GM18909 (cell line): Measurements from ENCODE around the gene LDLRAD4.

Experiments used
- ATAC-seq: cut with Tn5 transposase; IDR thresholded peaks from one replicate; pipeline ENCODE4 v1.9.1; 2021; ENCODE audit warnings: mild to moderate bottlenecking; ENCODE audit not compliant: unreplicated experiment, poor library complexity

Gene LDLRAD4

DNA sequence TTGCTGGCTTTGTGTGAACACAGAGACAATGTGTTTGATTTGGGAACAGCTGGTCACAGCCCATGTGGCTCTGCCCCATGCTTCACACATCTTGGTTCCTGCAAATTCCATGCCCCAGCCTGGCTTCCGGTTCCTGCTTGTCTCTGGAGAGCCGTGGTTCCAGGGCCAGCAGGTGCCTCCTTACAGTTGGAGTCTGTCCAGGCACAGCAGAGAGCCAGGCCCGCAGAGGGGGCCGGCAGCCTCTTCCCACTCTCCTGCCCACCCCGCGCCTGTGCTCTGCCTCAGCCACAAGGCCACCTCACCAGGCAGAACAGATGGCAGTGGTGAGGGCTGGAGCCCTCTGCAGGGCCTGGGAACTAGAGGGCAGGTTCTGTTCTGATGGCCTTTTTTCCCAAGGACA lies 81.5 kb downstream of the LDLRAD4 start:
- ATAC-seq = no peak

DNA sequence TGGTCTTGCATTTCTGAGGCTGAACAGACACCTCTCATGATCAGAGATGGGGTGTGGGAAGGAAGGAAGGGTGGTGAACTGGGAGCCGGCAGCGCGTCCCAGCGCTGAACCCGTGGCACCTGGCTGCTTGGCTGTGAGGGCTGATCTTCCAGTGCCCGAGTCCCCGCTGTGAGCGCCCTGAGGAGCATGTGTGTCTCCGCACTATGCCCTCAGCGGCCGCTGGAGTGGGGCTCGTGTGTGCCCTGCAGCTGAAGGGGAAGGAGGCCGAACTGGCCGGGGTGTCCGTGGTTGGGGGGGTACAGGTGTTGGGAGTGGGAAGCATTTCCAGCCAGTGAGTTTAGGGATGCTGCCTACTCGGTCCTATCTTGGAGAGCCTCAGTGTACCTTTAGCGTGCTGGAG lies 82.2 kb downstream of the LDLRAD4 start:
- ATAC-seq = no peak

DNA sequence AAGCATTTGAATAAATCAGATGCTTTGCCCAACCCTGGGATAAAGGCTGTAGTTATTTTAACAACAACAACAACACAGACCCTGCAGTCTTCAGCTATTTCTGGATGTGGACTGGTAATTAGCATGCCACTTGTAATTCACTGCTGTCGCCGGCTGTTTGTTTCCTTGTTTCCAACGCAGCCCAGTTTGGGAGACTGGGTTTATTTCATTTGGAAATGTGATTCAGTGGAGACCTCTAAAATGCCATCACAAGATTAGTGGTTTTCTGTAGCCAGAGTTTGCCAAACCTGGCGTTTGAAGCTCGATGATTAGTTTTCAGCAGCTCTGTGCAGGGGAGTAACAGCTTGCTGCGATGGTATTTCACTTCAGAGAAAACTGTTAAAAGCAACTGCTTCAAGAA lies 83.5 kb downstream of the LDLRAD4 start:
- ATAC-seq = no peak

DNA sequence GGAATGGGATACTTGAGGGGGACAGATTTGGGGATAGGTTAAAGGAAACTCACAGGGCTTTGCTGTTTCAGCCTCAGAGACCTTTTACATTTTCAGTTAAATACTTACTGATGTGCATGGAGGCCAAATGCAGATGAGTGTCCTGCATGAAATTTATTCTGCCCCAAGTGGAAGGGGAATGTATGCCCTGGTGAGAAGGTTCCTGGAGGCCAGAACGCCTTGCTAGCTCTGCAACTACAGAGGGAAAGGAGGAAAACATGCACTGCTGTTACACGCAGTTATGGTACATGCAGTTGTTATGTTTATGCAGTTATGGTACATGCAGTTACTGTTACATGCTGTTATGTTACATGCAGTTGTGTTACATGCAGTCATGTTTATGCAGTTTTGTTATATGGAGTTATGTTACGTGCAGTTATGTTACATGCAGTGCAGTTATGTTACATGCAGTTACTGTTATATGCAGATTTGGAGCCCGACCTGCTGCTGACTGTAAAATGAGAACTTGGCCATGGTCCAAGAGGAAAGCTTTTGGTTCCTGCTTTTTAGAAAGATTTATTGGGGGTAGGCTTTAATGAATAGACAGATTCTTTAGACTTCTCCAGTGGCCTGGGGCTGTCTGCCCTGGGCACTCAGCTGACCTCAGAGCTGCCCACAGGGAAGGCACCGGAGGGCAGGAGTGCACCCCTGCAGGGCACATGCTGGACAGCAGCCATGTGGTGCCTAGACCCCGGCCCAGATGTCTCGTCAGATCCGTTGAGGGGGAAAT lies 84.1 kb downstream of the LDLRAD4 start:
- no peak for ATAC-seq

DNA sequence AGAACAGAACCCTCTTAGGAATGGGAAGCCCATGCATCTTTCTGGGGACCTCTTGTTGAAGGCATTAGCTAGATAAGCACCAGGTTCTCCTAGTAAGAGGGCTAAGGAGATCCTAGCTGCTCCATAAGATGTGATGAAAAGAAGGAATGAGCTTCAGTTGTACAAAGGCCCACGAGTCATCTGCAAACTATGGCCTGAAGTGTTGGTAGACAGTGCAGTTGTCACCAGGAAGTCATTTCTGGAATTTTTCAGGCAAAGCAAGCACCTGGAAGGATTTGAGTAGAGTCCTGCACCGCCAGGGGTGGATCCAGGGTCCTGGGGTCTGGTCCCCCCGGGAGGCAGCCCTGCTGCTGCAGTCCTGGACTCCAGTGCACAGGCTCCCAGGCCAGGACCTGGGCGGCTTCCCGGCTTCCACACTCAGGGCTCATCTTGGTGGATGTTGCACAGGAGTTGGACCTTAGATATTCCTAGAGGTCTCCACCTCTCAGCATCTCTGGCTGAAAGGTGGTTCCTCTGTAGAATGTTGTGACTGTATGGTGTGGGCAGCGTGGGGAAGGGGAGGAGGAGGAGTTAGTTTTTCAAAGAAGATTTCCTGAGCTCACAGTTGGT lies 85.3 kb downstream of the LDLRAD4 start:
- no peak for ATAC-seq

DNA sequence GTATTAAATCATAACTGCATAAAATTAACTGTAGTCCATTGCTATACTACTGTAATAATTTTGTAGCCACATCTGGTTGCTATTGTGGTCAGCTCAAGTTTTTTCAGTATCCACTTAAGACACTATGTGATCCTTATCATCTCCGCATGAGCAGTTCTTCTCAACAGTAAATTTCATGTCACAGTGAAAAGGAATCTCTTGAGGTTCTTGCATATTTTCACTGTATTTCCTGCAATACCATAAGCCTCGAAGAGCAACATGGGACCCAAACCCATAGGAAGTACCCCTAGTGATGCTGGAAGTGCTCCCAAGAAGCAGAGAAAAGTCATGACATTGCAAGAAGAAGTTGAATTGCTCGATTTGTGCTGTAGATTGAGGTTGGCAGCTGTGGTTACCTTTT lies 86.7 kb downstream of the LDLRAD4 start:
- no peak for ATAC-seq

DNA sequence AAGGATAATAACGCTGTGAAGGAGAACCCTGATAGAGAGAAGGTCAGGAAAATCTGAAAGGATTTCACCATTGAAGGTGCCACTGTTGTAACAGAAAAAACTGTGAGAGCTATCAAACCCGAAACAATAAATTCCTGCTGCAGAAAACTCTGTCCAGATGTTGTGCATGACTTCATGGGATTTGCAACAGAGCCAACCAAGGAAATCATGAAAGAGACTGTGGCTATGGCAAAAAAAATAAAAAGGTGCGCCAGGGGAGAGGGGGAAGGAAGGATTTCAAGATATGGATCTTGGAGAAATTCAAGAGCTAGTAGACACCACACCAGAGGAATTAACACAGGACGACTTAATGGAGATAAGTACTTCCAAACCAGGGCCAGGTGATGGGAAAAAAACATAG lies 88.0 kb downstream of the LDLRAD4 start:
- no peak for ATAC-seq

DNA sequence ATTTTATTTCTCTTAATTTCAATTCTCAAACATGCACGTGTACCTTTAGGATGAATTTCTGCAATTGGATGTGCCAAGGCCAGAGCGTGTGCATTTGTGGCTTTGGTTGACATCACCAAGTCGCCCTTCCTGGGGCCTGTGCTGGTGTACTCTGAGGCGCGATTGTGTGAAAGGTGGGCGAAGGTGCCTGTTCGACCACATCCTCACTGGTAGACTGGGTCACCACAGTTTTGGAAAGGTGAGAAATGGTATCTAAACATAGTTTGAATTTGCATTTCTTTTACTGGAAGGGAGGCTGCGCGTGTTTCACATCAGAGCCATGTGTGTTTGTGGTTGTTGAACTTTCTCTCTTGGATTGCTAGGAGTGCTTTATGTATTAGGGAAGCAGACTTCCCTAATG lies 89.8 kb downstream of the LDLRAD4 start:
- no peak for ATAC-seq

DNA sequence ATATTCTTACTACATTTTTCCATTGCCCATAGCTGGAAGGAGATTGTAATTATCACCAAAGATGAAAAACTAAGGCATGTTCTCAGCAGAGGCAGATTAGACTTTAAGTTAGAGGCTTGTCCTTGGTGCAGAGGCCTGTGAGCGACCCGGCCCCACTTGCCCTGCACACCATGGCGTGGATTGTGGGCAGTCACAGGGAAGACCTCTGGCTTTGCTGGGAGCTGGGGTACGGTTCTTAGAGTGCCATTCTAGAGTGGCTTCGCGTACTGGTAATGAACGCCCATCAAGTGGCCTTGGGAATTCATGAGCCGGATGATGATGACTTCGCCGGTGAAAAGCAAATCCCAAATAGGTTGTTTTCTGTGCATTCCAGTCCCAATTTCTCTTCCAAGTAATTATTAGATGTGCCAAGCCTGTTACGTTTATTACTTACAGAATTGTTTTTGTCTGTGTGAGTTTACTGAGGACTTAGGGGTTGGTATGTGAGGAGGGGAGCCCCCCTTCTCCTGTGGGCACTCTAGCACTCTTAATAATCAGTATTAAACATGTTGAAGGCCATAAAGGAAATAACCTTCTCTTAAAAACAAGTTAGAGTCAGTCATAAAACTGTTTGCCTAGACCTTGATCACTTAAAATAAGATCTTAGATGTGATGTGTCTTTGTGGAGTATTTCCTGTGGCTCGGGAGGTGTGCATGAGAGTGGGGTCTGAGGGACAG lies 90.6 kb downstream of the LDLRAD4 start:
- ATAC-seq = no peak

DNA sequence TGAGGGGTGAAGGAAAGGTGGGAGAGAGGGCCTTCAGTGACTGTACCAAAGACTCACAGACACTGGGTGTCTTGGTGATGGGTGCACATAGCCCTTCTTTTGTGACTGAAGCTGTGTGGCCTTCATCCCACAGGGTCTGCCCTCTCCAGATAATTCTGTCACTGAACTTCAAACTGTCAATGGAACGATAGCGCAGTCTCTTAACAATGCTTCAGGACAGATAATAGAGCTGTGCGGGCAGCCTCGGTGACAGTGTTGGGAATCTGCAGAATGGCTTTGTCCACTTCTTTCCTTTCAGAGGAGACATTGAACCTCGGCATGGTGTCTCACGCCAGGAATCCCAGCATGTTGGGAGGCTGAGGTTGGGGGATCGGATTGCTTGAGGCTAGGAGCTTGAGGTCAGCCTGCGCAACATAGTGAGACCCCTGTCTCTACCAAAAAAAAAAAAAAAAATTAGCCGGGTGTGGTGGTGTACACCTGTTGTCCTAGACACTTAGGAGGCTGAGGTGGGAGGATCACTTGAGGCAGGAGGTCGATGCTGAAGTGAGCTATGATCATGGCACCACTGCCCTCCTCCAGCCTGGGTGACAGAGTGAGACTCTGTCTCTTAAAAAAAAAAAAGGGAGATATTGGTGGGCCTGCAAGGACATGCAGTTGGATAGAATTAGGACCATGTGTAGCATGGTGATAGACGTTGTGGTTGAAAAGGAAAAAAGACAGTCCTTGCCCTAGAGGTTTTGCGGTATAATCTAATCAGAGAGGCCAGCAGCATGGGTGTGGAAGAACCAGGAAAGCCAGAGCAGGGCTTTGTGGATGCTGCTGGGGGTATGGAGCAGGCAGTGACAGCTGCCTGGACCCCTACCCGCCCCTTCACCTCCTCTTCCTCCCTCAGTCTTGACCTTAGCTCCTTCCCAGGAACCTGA lies 91.4 kb downstream of the LDLRAD4 start:
- ATAC-seq = no peak

DNA sequence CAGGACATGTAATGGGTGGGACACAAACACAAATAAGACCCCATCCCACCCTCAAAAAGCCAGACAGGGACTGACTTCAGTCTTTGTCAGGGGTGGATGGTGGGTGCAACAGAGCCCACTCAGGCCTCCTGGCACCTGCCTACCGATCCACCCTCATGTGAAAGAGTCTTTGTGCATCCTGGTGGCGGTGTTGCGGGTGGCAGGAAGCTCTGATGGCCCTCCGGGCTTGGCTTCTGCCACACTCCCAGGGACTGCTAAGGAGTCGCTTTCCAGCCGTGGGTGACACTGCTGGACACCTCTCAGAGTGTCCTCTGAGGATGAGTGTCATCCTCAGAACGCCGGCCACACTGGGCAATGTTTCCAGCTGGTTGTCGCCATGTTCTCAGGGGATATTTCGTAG lies 92.6 kb downstream of the LDLRAD4 start:
- ATAC-seq = no peak

DNA sequence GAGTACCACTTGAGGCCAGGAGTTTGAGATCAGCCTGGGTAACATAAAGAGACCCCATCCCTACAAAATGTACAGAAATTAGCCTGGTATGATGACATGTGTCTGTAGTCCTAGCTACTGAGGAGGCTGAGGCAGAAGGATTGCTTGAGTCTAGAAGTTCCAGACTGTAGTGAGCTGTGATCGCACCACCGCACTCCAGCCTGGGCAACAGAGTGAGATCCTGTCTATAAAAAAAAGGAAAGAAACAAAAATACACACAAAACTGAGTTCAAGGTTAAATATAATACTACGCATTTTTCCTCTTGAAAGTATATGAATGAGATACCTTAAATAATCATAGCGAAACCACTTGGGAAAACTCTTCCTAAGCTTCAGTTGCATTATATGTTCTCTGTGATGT lies 94.0 kb downstream of the LDLRAD4 start:
- no peak for ATAC-seq

DNA sequence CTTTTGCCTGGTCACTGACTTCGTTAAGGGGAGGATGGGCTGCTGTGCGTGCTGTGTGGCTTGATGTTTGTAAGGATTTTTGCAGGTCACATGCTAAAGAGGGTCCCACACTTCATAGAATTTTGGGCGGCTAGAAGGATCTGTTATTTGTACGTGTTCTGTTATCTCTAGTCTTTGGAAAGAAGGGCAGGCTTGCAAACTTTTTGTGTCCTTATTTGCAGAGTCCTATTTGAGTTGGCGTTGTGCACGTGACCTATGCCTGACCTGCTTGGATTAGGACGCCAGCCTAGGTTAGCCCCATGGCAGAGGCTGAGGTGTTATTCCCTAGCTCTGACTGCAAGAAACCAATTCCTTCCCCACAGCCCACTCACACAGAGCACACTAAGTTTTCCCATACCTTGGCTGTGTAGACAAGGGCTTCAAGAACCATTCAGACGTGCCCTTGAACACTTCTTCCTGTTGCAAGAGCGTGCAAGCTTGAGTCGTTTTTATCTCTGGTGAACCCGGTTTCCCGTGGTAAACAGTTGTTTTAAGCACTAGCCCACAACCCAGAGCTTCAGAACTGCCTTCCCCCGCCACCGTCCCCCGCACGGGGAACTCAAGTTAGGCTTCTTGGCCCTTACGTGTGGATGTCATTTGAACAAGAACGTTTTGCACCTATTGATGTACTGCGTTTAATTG lies 94.6 kb downstream of the LDLRAD4 start:
- ATAC-seq = no peak

DNA sequence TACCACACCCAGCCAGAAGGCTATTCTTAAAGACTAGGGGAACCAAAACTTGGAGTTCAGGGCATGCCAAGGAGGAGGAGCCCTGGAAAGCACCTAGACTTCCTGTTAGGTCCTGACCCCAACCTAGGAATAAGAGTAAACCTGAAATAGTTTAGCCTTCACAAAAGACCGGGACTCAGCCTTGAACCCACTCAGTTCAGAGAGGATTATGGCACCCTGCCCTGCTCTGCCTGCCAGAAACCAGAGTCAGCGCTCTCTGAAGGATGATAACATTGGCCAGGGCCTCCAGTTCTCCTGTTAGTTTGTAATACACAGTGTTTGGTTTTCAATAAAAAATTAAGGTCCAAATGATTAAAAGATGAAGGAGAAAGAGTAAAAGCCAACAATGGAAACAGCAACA lies 96.4 kb downstream of the LDLRAD4 start:
- ATAC-seq = no peak

DNA sequence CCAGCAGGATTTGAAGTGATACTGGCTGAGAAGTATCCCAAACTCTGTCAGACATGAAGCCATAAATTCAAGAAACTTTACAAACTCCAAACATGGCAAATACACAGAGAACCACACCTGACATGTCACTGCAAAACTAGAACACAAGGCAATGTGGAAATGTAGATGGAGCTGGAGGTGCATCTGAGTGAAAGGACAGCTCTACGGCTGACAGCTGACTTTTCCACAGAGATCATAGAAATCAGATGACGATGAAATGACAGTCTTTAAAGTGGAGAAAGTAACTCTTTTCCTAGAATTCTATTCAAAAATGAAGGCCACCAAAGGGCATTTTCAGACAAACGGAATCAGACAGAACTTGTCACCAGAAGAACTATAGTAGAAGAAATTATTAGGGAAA lies 97.5 kb downstream of the LDLRAD4 start:
- no peak for ATAC-seq

DNA sequence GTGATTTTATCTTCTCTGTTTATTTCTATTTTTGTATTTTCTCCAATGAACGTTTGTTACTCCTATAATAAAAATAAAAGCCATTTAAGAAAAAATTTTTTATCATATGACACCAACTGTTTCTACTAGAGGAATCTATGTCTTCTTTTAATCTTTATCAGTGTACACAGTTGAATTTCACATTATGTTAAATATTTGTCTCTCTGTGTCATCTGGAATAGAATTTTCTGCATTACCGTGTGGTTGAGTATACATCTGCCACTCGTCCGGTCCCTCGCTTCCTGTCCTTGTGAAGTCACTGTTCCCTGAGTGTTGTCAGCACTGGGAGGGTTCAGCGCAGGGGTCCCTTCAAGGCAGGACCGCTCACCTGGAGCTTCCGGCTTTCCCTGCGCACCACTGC lies 99.2 kb downstream of the LDLRAD4 start:
- no peak for ATAC-seq

DNA sequence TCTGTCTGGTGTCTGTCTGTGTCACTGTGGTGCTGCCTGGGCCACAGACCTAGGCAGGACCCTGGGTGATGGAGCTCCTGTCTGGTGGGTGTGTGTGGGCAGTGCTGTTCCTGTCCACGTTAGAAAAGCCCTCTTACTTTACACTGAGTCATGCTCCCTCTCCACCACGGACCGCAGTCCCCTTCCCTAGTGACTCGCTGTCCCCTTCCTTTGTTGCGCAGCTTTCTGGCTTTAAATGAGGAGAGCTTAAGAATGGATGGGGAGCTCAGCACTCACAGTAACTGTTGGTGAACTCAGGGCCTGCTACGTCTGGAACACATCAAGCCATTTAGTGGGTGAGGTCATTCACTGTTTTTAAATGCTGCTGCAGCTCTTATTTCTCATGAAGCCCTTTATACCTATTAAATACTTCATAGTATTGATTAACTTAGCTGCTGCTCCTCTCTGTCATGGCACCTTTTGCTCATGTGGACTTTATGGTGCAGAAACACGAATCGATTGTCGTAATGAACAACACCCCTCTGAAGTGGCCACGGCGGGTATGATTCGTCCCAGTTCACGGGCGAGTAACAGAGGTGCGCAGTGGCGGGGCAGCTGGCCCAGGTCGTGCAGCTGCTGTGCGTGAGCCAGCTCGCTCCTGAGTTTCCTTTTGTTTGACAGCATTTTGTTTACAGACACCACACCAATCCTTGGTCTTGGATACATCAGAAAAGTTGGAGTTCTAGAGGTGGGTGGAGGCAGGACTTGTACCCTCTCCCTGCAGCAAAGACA lies 100.4 kb downstream of the LDLRAD4 start:
- ATAC-seq = no peak

DNA sequence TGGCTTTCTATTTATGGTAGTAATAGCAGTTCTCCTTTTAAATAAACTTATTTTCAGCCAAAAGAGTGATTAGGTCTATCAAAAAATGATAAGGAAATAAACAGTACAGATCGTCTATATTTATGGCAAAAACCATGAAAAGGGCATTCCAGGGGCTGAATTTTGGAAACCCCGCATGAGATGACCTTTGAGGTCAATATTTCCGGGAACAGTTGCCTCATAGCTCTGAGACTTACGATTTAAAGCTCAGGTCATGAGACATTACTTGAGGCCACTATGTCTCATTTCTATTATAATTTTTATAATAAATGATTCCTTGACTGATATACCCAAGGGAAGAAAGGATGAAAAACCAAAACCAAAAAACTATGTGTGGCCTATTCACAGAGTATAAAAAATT lies 101.1 kb downstream of the LDLRAD4 start:
- no peak for ATAC-seq

DNA sequence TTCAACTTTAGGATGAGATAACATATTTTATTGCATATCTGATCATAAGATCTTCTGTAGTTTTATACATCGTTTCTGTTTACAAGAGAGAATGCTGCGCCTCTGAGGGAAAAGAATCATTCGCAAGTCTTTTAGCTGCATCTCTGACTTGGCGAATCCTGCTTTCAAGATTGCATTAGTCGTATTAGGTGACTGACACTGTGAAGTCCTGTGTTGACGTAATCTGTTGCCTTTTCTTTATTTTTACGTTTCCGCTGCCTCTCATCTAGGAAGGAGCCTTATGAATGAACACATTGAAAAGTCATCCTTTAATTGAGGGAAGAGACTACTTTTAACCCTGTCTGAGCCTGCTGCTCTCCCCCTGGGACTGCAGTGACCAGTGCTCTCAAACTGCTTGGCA lies 101.5 kb downstream of the LDLRAD4 start:
- ATAC-seq = no peak
